Neural cell (in vitro differentiated cells): ENCODE measurements around the gene SH3TC2. TPM values are rescaled to one million over a fixed set of nuclear protein-coding genes. Genes with fewer than 3 reads are reported as not detected.

Experiments used
- H2AFZ ChIP-seq: fragments of 200-600, 300-800 bp; sonication (generic), shearing (Covaris generic); 2 replicates; pipeline ENCODE4 v1.6.0; 2014; ENCODE audit warnings: low read depth, mild to moderate bottlenecking, antibody characterized with exemption, low read length, moderate library complexity
- H3F3A ChIP-seq: fragments of 200-600 bp; shearing (Covaris generic); 2 replicates; pipeline ENCODE4 v1.6.1; 2016; ENCODE audit warnings: mild to moderate bottlenecking, moderate library complexity, mixed read lengths, antibody characterized with exemption, low read length; ENCODE audit not compliant: insufficient read depth, poor library complexity, severe bottlenecking
- H3K27ac ChIP-seq: fragments of 200-600, 300-800 bp; sonication (generic), shearing (Covaris generic); 2 replicates; pipeline ENCODE4 v1.5.1; 2014; ENCODE audit warnings: mild to moderate bottlenecking, low read length, moderate library complexity
- H3K27me3 ChIP-seq: fragments of 300-800, 200-600 bp; sonication (generic), shearing (Covaris generic); 2 replicates; pipeline ENCODE4 v1.6.0; 2014; ENCODE audit warnings: mild to moderate bottlenecking, low read depth, low read length, moderate library complexity; ENCODE audit not compliant: insufficient read depth
- H3K36me3 ChIP-seq: fragments of 300-800, 200-600 bp; sonication (generic), shearing (Covaris generic); 2 replicates; pipeline ENCODE4 v1.5.1; 2014; ENCODE audit warnings: mild to moderate bottlenecking, antibody characterized with exemption, low read length, moderate library complexity; ENCODE audit not compliant: insufficient read depth
- H3K4me2 ChIP-seq: fragments of 300-800, 200-600 bp; sonication (generic), shearing (Covaris generic); 2 replicates; pipeline ENCODE4 v1.6.0; 2014; ENCODE audit warnings: mild to moderate bottlenecking, low read length
- H3K4me3 ChIP-seq: fragments of 300-800, 200-600 bp; sonication (generic), shearing (Covaris generic); 2 replicates; pipeline ENCODE4 v1.5.1; 2014; ENCODE audit warnings: mild to moderate bottlenecking, low read length, moderate library complexity
- H3K79me2 ChIP-seq: fragments of 200-600 bp; shearing (Covaris generic); replicated peaks from 2 replicates; pipeline ENCODE4 v1.6.0; 2014; ENCODE audit warnings: mild to moderate bottlenecking, low read length, moderate library complexity; ENCODE audit not compliant: insufficient read depth
- H3K9ac ChIP-seq: fragments of 300-800, 200-600 bp; sonication (generic), shearing (Covaris generic); 2 replicates; pipeline ENCODE4 v1.6.1; 2016; ENCODE audit warnings: mild to moderate bottlenecking, low read length, mixed read lengths
- H3K9me2 ChIP-seq: fragments of 200-600 bp; shearing (Covaris generic); 2 replicates; pipeline ENCODE4 v1.6.1; 2016; ENCODE audit warnings: mild to moderate bottlenecking, low read length, mixed read lengths; ENCODE audit not compliant: insufficient read depth
- H3K9me3 ChIP-seq: fragments of 200-600, 300-800 bp; sonication (generic), shearing (Covaris generic); 2 replicates; pipeline ENCODE4 v1.6.1; 2016; ENCODE audit warnings: mild to moderate bottlenecking, mixed run types, low read length, moderate library complexity, mixed read lengths
- H4K20me1 ChIP-seq: fragments of 200-600 bp; shearing (Covaris generic); 2 replicates; pipeline ENCODE4 v1.6.1; 2016; ENCODE audit warnings: mild to moderate bottlenecking, mixed run types; ENCODE audit not compliant: insufficient read depth
- EP300 ChIP-seq: fragments of 450-650 bp; conservative IDR thresholded peaks from 2 replicates; pipeline ENCODE4 v1.6.1; 2014; ENCODE audit warnings: antibody characterized with exemption, mild to moderate bottlenecking, moderate library complexity; ENCODE audit not compliant: poor library complexity, severe bottlenecking
- EZH2 ChIP-seq: fragments of 200-600, 300-800 bp; shearing (Covaris generic), sonication (generic); IDR thresholded peaks from 2 replicates; pipeline ENCODE4 v1.6.1; 2014; ENCODE audit warnings: antibody characterized with exemption, low read length, borderline replicate concordance, mild to moderate bottlenecking; ENCODE audit not compliant: insufficient read depth, poor library complexity, severe bottlenecking
- MXI1 ChIP-seq: fragments of 450-650 bp; conservative IDR thresholded peaks from 2 replicates; pipeline ENCODE4 v1.6.1; 2014; ENCODE audit warnings: antibody characterized with exemption, mild to moderate bottlenecking; ENCODE audit not compliant: poor library complexity, severe bottlenecking
- POLR2AphosphoS5 ChIP-seq: IDR thresholded peaks from 2 replicates; pipeline ENCODE4 v1.6.1; 2012
- RAD21 ChIP-seq: fragments of 450-650 bp; conservative IDR thresholded peaks from 2 replicates; pipeline ENCODE4 v1.6.1; 2014; ENCODE audit warnings: antibody characterized with exemption, mild to moderate bottlenecking, moderate library complexity
- REST ChIP-seq: IDR thresholded peaks from 2 replicates; pipeline ENCODE4 v1.6.1; 2012; ENCODE audit warnings: borderline replicate concordance
- SMC3 ChIP-seq: fragments of 450-650 bp; conservative IDR thresholded peaks from 2 replicates; pipeline ENCODE4 v1.6.1; 2014; ENCODE audit warnings: antibody characterized with exemption, mild to moderate bottlenecking, moderate library complexity; ENCODE audit not compliant: poor library complexity
- TAF1 ChIP-seq: IDR thresholded peaks from 2 replicates; pipeline ENCODE4 v1.6.1; 2012; ENCODE audit warnings: low read depth
- polyA plus RNA-seq: library from polyadenylated mRNA; depleted of rRNA; stranded (reverse); fragments of >200 nt; gene quantifications from 2 replicates; pipeline ENCODE4 v1.2.3, GENCODE V29; 2014
- TF ChIP-seq, protein P1 (sequence below): fragments of 450-650 bp; IDR thresholded peaks from 2 replicates; pipeline ENCODE4 v1.5.1; 2014; ENCODE audit warnings: antibody characterized with exemption, mild to moderate bottlenecking, moderate library complexity; ENCODE audit not compliant: poor library complexity, severe bottlenecking

Gene SH3TC2
- polyA plus RNA-seq, 1 donor from 2014 or later = not detected

DNA sequence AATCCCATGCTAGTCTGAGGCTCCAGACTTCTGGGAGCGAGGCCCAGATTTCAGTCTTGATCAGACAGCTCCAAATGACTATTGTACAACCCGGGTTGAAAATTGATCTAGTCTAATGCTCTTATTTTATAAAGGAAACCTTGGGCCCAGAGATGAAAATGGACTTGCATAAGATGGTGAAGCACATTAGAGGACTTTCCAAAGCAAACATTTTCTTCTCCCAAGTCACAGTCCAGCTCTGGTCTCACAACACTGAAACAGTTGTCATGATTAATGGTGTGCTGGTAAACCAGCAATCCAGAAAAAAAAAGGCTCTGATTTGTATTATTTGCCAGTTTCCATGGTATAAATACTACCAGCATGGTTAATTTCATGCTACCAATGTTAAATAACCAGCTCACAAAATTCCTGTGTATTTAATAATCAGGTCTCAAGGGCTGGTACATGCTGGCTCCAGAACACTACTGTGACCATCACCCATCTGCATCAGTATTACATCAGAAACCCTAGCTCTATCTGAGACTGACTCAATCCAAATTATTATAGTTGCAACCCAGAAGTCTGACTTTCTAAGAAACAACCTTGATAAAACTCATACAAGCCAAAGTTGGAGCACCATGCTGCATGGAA is 45.9 kb upstream of the SH3TC2 start:
- Histone ChIP-seq H3K4me2 (no peak overlapping the region), H3K27ac (no peak overlapping the region), H3K9me2 (no peaks in the 10 kb centered on the region), H3K27me3 (no peaks in the 10 kb centered on the region), H3F3A (no peaks in the 10 kb centered on the region), H3K4me3 (no peak overlapping the region), H3K9me3 (no peaks in the 10 kb centered on the region), H2AFZ (no peak overlapping the region), H3K36me3 (no peaks in the 10 kb centered on the region), H4K20me1 (no peaks in the 10 kb centered on the region), H3K79me2 (no peaks in the 10 kb centered on the region), H3K9ac (no peak overlapping the region)
- TF ChIP-seq REST (no peak), MXI1 (no peak), POLR2AphosphoS5 (no peak), EZH2 (no peak), RAD21 (no peak), SMC3 (no peak), EP300 (no peak), TAF1 (no peak)
- TF ChIP-seq, protein P1, sequence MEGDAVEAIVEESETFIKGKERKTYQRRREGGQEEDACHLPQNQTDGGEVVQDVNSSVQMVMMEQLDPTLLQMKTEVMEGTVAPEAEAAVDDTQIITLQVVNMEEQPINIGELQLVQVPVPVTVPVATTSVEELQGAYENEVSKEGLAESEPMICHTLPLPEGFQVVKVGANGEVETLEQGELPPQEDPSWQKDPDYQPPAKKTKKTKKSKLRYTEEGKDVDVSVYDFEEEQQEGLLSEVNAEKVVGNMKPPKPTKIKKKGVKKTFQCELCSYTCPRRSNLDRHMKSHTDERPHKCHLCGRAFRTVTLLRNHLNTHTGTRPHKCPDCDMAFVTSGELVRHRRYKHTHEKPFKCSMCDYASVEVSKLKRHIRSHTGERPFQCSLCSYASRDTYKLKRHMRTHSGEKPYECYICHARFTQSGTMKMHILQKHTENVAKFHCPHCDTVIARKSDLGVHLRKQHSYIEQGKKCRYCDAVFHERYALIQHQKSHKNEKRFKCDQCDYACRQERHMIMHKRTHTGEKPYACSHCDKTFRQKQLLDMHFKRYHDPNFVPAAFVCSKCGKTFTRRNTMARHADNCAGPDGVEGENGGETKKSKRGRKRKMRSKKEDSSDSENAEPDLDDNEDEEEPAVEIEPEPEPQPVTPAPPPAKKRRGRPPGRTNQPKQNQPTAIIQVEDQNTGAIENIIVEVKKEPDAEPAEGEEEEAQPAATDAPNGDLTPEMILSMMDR = no peak

DNA sequence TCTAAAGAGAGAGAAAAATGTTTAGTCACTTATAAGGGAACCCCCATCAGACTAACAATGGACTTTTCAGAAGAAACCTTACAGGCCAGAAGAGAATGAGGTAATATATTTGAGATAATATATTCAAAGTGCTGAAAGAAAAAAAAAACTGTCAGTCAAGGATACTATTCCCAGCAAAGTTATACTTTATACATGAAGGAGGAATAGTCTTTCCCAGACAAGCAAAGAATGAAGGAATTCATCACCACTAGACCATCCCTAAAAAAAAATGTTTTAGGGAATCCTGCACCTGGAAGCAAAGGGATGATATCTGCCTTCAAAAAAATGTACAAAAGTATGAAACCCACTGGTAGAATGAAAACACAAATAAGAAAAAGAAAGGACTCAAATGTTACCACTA is 37.5 kb upstream of the SH3TC2 start:
- no peak overlapping the region for H3K4me2 ChIP-seq
- H3K4me3 ChIP-seq = no peak overlapping the region
- peaks cover 14% of the 10 kb centered on the region for H3K9me3 ChIP-seq
- H3K9ac ChIP-seq = no peak overlapping the region
- H4K20me1 ChIP-seq = no peaks in the 10 kb centered on the region
- no peak overlapping the region for H3K27ac ChIP-seq
- H3K9me2 ChIP-seq = no peaks in the 10 kb centered on the region
- no peaks in the 10 kb centered on the region for H3K36me3 ChIP-seq
- H2AFZ ChIP-seq = no peak overlapping the region
- no peaks in the 10 kb centered on the region for H3F3A ChIP-seq
- TF ChIP-seq POLR2AphosphoS5 (no peak), SMC3 (no peak), MXI1 (no peak), RAD21 (no peak)
- no peaks in the 10 kb centered on the region for H3K27me3 ChIP-seq
- no peaks in the 10 kb centered on the region for H3K79me2 ChIP-seq
